Ascending aorta (tissue), 2 donors: Measurements from ENCODE around the gene PRR20G. TPM values are rescaled to one million over a fixed set of nuclear protein-coding genes. Genes with fewer than 3 reads are reported as not detected.
"Not testable (repeated sequence)": the region's sequence is repeated elsewhere in the genome, so short reads cannot be mapped to it uniquely, and the experiment has no call there.

Source experiments
- DNase-seq, 2 donors: peaks; one replicate each; pipeline ENCODE4 v3.0.0-alpha.2; 2019; ENCODE audit warnings: low spot score in 2 of 2
- H3K27ac ChIP-seq, 2 donors: fragments of 200-600 bp; sonication (generic); one replicate each; pipeline ENCODE4 v1.5.1; 2016 to 2017; ENCODE audit warnings: mild to moderate bottlenecking in 1 of 2
- H3K27me3 ChIP-seq: fragments of 200-600 bp; sonication (generic); one replicate; pipeline ENCODE4 v1.5.1; 2017
- H3K36me3 ChIP-seq, 2 donors: fragments of 200-600 bp; sonication (generic); one replicate each; pipeline ENCODE4 v1.5.1; 2016
- H3K4me1 ChIP-seq, 2 donors: fragments of 200-600 bp; sonication (generic); one replicate each; pipeline ENCODE4 v1.5.1; 2016 to 2017; ENCODE audit warnings: mild to moderate bottlenecking in 1 of 2
- H3K4me3 ChIP-seq, 2 donors: fragments of 200-600 bp; sonication (generic); one replicate each; pipeline ENCODE4 v1.5.1; 2016 to 2017; ENCODE audit warnings: mild to moderate bottlenecking in 1 of 2
- H3K9me3 ChIP-seq, 2 donors: fragments of 200-600 bp; sonication (generic); one replicate each; pipeline ENCODE4 v1.5.1; 2016
- intact Hi-C: fragments of 100-400 bp; cut with DNase I; formaldehyde crosslinking; loops from one replicate; pipeline ENCODE4 v1.15.1; 2023
- total RNA-seq: library from RNA; depleted of rRNA; stranded (reverse); fragments of >200 nt; gene quantifications from one replicate; pipeline ENCODE4 v1.1.0, GENCODE V29; 2016
- TF ChIP-seq, protein P1 (sequence below), 3 experiments: fragments of 200-600 bp in 2 of 3; fragments of 450-650 bp in 1 of 3; sonication (generic) in 2 of 3; IDR thresholded peaks; one replicate each; pipeline ENCODE4 v1.5.1; 2016 to 2019; ENCODE audit warnings: antibody characterized with exemption in 3 of 3, mild to moderate bottlenecking in 1 of 3, moderate library complexity in 1 of 3

PRR20G gene
- total RNA-seq, 1 donor from 2014 or later: not detected

DNA sequence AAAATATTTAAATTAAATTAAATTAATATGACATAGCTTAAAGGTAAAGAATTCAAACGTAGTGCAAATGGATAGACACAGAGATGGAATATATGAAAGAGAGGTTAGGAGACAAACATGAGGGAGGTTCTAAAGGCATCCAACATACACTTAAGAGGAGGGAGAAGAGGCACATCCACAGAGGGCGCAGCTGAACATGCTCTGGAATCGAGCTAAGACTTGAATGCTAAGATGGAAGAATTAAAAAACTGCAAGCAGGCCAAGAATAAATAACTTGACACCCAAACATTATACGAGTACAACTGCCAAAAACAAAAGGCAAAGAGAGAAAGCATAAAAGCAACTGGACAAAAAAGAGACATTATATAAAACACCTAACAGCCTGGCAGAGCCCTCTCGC lies 9.1 kb upstream of the PRR20G start:
- Histone ChIP-seq H3K27ac (no peak overlapping the region), H3K4me3 (no peak overlapping the region), H3K4me1 (no peaks in the 10 kb centered on the region), H3K36me3 (no peaks in the 10 kb centered on the region), H3K9me3 (no peaks in the 10 kb centered on the region), H3K27me3 (no peaks in the 10 kb centered on the region)
- TF ChIP-seq, protein P1, sequence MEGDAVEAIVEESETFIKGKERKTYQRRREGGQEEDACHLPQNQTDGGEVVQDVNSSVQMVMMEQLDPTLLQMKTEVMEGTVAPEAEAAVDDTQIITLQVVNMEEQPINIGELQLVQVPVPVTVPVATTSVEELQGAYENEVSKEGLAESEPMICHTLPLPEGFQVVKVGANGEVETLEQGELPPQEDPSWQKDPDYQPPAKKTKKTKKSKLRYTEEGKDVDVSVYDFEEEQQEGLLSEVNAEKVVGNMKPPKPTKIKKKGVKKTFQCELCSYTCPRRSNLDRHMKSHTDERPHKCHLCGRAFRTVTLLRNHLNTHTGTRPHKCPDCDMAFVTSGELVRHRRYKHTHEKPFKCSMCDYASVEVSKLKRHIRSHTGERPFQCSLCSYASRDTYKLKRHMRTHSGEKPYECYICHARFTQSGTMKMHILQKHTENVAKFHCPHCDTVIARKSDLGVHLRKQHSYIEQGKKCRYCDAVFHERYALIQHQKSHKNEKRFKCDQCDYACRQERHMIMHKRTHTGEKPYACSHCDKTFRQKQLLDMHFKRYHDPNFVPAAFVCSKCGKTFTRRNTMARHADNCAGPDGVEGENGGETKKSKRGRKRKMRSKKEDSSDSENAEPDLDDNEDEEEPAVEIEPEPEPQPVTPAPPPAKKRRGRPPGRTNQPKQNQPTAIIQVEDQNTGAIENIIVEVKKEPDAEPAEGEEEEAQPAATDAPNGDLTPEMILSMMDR (IDR thresholded peaks at IDR 0.05): no peak
- no peak for DNase-seq
- intact Hi-C loops: no loop called here

GRCh38 chr3:127296166-127296565 lies 8.3 kb upstream of the PRR20G start:
- Histone ChIP-seq H3K27me3 (no peaks in the 10 kb centered on the region), H3K27ac (no peak overlapping the region), H3K9me3 (no peaks in the 10 kb centered on the region), H3K4me3 (no peak overlapping the region), H3K36me3 (no peaks in the 10 kb centered on the region), H3K4me1 (no peaks in the 10 kb centered on the region)
- DNase-seq: no peak
- TF ChIP-seq, protein P1 (IDR thresholded peaks at IDR 0.05): no peak
- intact Hi-C loops: no loop called here

GRCh38 chr3:127293650-127294049 lies 5.8 kb upstream of the PRR20G start:
- H3K4me1 ChIP-seq, intact Hi-C loops, H3K9me3 ChIP-seq, H3K27me3 ChIP-seq, H3K36me3 ChIP-seq, H3K4me3 ChIP-seq, H3K27ac ChIP-seq, DNase-seq: not testable (repeated sequence)

GRCh38 chr3:127291611-127292010 lies 3.8 kb upstream of the PRR20G start:
- H3K27me3 ChIP-seq: no peaks in the 10 kb centered on the region
- TF ChIP-seq, protein P1 (IDR thresholded peaks at IDR 0.05): no peak
- no peak overlapping the region for H3K4me3 ChIP-seq
- intact Hi-C loops: no loop called here
- no peak overlapping the region for H3K27ac ChIP-seq
- no peaks in the 10 kb centered on the region for H3K36me3 ChIP-seq
- DNase-seq: no peak
- no peaks in the 10 kb centered on the region for H3K9me3 ChIP-seq
- no peaks in the 10 kb centered on the region for H3K4me1 ChIP-seq

GRCh38 chr3:127291114-127291513 lies 3.3 kb upstream of the PRR20G start:
- no peaks in the 10 kb centered on the region for H3K27me3 ChIP-seq
- intact Hi-C loops: no loop called here
- H3K36me3 ChIP-seq: no peaks in the 10 kb centered on the region
- H3K9me3 ChIP-seq: no peaks in the 10 kb centered on the region
- H3K27ac ChIP-seq: no peak overlapping the region
- no peak for DNase-seq
- TF ChIP-seq, protein P1 (IDR thresholded peaks at IDR 0.05): no peak
- H3K4me3 ChIP-seq: no peak overlapping the region
- no peaks in the 10 kb centered on the region for H3K4me1 ChIP-seq

DNA sequence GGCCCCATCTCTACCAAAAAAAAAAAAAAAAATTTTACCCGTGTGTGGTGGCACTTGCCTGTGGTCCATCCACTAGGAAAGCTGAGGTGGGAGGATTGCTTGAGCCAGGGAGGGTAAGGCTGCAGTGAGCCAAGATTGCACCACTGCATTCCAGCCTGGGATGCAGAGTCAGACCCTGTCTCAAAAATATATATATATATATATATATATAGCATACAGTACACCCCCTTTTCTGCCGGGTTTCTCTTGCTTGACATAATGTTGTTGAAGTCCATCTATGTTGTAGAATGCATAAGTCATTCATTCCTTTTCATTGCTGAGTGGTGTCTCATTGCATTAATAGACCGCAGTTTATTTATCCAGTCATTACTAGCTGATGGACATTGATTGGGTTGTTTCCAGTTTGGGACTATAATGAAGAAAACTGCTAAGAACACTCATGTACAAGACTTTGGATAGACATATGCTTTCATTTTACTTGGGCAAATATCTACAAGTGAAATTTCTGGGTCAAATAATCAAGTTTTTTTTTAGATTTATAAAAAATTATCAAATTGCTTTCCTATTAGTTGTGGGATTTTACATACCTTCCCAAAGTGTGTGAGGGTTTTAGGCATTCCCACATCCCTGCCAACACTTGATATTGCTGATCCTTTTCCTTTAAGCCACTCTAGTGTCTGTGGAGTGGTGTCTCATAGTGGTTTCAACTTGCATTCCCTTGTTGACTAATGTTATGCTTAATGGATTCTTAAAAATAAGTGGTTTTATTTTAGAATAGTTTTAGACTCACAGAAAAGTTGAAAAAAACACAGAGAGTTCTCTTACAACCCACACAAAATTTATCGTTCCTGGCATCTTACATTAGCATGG lies 2.1 kb upstream of the PRR20G start:
- Histone ChIP-seq H3K4me1 (no peaks in the 10 kb centered on the region), H3K27ac (no peak overlapping the region), H3K9me3 (no peaks in the 10 kb centered on the region), H3K36me3 (no peaks in the 10 kb centered on the region), H3K27me3 (no peaks in the 10 kb centered on the region), H3K4me3 (no peak overlapping the region)
- no peak for DNase-seq
- TF ChIP-seq, protein P1 (IDR thresholded peaks at IDR 0.05): no peak
- intact Hi-C loops: no loop called here
